IMR-90 (cell line): Measurements from ENCODE around the gene FOXD4L1. TPM values are rescaled to one million over a fixed set of nuclear protein-coding genes. Genes with fewer than 3 reads are reported as not detected.
"Not testable (repeated sequence)": the region's sequence is repeated elsewhere in the genome, so short reads cannot be mapped to it uniquely, and the experiment has no call there.

ENCODE experiments used
- ATAC-seq: fragments of 200-7000 bp; cut with Tn5 transposase; 2 replicates; pipeline ENCODE4 v1.9.1; 2020; ENCODE audit warnings: low read depth, mild to moderate bottlenecking, moderate library complexity
- BruUV-seq: library from RNA; stranded (reverse); fragments of 400-500 nt; replicated peaks from 2 replicates; lab custom pipeline; 2021; lab: Mats Ljungman, UMichigan
- CTCF ChIA-PET: fragments of 300-600 bp; formaldehyde crosslinking; extraction: SDS; loops from one replicate; lab custom pipeline; 2021; ENCODE audit warnings: antibody characterized with exemption; lab: Yijun Ruan, JAX
- POLR2A ChIA-PET: fragments of 300-600 bp; sonication (Branson Sonifier 250); formaldehyde crosslinking; loops from one replicate; lab custom pipeline; 2022; ENCODE audit warnings: antibody characterized with exemption; ENCODE audit not compliant: unreplicated experiment; lab: Charles Lee
- DNase-seq: peaks from one replicate; pipeline ENCODE4 v3.0.0; 2013
- H2AFZ ChIP-seq: replicated peaks from 2 replicates; pipeline ENCODE3; 2013; ENCODE audit warnings: low read length, mild to moderate bottlenecking; ENCODE audit not compliant: poor library complexity
- H2AK5ac ChIP-seq: 2 replicates; pipeline ENCODE4 v1.6.1; 2013; ENCODE audit warnings: low read depth, low read length, inconsistent platforms
- H2AK9ac ChIP-seq: replicated peaks from 2 replicates; pipeline ENCODE3; 2013; ENCODE audit warnings: mild to moderate bottlenecking, low read depth, low read length, moderate library complexity; ENCODE audit not compliant: poor library complexity
- H2BK120ac ChIP-seq: 2 replicates; pipeline ENCODE4 v1.6.1; 2013; ENCODE audit warnings: low read depth, low read length, inconsistent platforms
- H2BK15ac ChIP-seq: 3 replicates; pipeline ENCODE4 v1.6.1; 2013; ENCODE audit warnings: low read depth, low read length, inconsistent platforms
- H2BK20ac ChIP-seq: 2 replicates; pipeline ENCODE4 v1.6.1; 2013; ENCODE audit warnings: low read depth, mild to moderate bottlenecking, inconsistent platforms, low read length, moderate library complexity
- H2BK5ac ChIP-seq: 2 replicates; pipeline ENCODE4 v1.6.1; 2013; ENCODE audit warnings: mild to moderate bottlenecking, low read depth, low read length, inconsistent platforms; ENCODE audit not compliant: poor library complexity, severe bottlenecking
- H3K14ac ChIP-seq: replicated peaks from 2 replicates; pipeline ENCODE4 v1.6.1; 2013; ENCODE audit warnings: low read depth, low read length, inconsistent platforms
- H3K18ac ChIP-seq: 2 replicates; pipeline ENCODE4 v1.6.1; 2013; ENCODE audit warnings: low read depth, low read length, control low read depth
- H3K23ac ChIP-seq: 2 replicates; pipeline ENCODE4 v1.6.1; 2013; ENCODE audit warnings: low read depth, low read length, inconsistent platforms
- H3K27ac ChIP-seq: 2 replicates; pipeline ENCODE4 v1.5.1; 2013; ENCODE audit warnings: mild to moderate bottlenecking, control low read depth, low read length; ENCODE audit not compliant: insufficient read depth
- H3K27me3 ChIP-seq: 2 replicates; pipeline ENCODE4 v1.6.1; 2013; ENCODE audit warnings: low read length; ENCODE audit not compliant: control insufficient read depth, insufficient read depth
- H3K36me3 ChIP-seq: 2 replicates; pipeline ENCODE4 v1.6.1; 2013; ENCODE audit warnings: low read length, mixed read lengths; ENCODE audit not compliant: control insufficient read depth, insufficient read depth
- H3K4ac ChIP-seq: 2 replicates; pipeline ENCODE4 v1.6.1; 2013; ENCODE audit warnings: low read depth, low read length, inconsistent platforms
- H3K4me1 ChIP-seq: 2 replicates; pipeline ENCODE4 v1.6.1; 2013; ENCODE audit warnings: low read length, mixed read lengths; ENCODE audit not compliant: control insufficient read depth, insufficient read depth
- H3K4me2 ChIP-seq: 2 replicates; pipeline ENCODE4 v1.6.1; 2013; ENCODE audit warnings: low read depth, mild to moderate bottlenecking, control low read depth, low read length, moderate library complexity
- H3K4me3 ChIP-seq: 2 replicates; pipeline ENCODE4 v1.5.1; 2013; ENCODE audit warnings: low read depth, mild to moderate bottlenecking, control low read depth, low read length, moderate library complexity; ENCODE audit not compliant: insufficient read depth
- H3K56ac ChIP-seq: 2 replicates; pipeline ENCODE4 v1.6.1; 2013; ENCODE audit warnings: low read length, inconsistent platforms; ENCODE audit not compliant: insufficient read depth; ENCODE audit errors: extremely low read depth
- H3K79me1 ChIP-seq, 2 experiments: 2 replicates each; pipeline ENCODE4 v1.6.1; 2013; ENCODE audit warnings: low read length in 2 of 2, inconsistent platforms in 1 of 2, low read depth in 1 of 2
- H3K9ac ChIP-seq: 2 replicates; pipeline ENCODE4 v1.6.1; 2013; ENCODE audit warnings: low read depth, low read length, control low read depth
- H3K9me1 ChIP-seq: 2 replicates; pipeline ENCODE4 v1.6.1; 2013; ENCODE audit warnings: low read length, inconsistent platforms; ENCODE audit not compliant: insufficient read depth
- H3K9me3 ChIP-seq: 2 replicates; pipeline ENCODE4 v1.6.1; 2013; ENCODE audit warnings: low read length; ENCODE audit not compliant: control insufficient read depth, insufficient read depth
- H4K20me1 ChIP-seq: 2 replicates; pipeline ENCODE4 v1.6.1; 2013; ENCODE audit warnings: low read length, inconsistent platforms; ENCODE audit not compliant: insufficient read depth
- H4K5ac ChIP-seq: 2 replicates; pipeline ENCODE4 v1.6.1; 2013; ENCODE audit warnings: mild to moderate bottlenecking, low read depth, low read length, control low read depth
- H4K8ac ChIP-seq, 2 experiments: 2 replicates each; pipeline ENCODE4 v1.6.1; 2013; ENCODE audit warnings: low read depth in 2 of 2, low read length in 2 of 2, control low read depth in 1 of 2, inconsistent platforms in 1 of 2
- H4K91ac ChIP-seq: 2 replicates; pipeline ENCODE4 v1.6.1; 2013; ENCODE audit warnings: low read depth, low read length, inconsistent platforms; ENCODE audit not compliant: insufficient read depth
- WGBS, 2 experiments: methylation state at CpG; one replicate each; pipeline versions ENCODE4 v1.1.5 to v1.1.7; 2013; ENCODE audit warnings: missing lambda C conversion rate in 2 of 2; ENCODE audit not compliant: insufficient read length in 1 of 2; ENCODE audit errors: extremely low coverage in 2 of 2; 5-methylcytosine and 5-hydroxymethylcytosine counted together
- dilution Hi-C: fragments of 300-500 bp; cut with HindIII; formaldehyde crosslinking; loops from one replicate; pipeline ENCODE4 v1.14.3; 2018; ENCODE audit warnings: low sequenced_read_pairs; ENCODE audit not compliant: unreplicated experiment
- in situ Hi-C: fragments of 300-500 bp; cut with MboI; formaldehyde crosslinking; loops from 3 replicates; pipeline ENCODE4 v1.14.3; 2019; ENCODE audit warnings: low sequenced_read_pairs, inconsistent platforms, mixed read lengths
- intact Hi-C: fragments of 100-400 bp; cut with micrococcal nuclease; formaldehyde crosslinking; loops from 2 replicates; pipeline ENCODE4 v1.10.0; 2022
- polyA plus RNA-seq, 3 experiments: library from polyadenylated mRNA; depleted of rRNA; stranded (reverse); fragments of >200 nt; gene quantifications; 2 replicates each; pipeline ENCODE4 v1.2.3, GENCODE V29; 2012; ENCODE audit warnings: low replicate concordance in 1 of 3
- total RNA-seq: library from RNA; depleted of rRNA; stranded (reverse); fragments of >200 nt; gene quantifications from 2 replicates; pipeline ENCODE4 v1.2.3, GENCODE V29; 2012

FOXD4L1 gene
- total and polyA plus RNA-seq, 2 of the 4 experiments (the other 2 are of a cell fraction) = not detected

DNA sequence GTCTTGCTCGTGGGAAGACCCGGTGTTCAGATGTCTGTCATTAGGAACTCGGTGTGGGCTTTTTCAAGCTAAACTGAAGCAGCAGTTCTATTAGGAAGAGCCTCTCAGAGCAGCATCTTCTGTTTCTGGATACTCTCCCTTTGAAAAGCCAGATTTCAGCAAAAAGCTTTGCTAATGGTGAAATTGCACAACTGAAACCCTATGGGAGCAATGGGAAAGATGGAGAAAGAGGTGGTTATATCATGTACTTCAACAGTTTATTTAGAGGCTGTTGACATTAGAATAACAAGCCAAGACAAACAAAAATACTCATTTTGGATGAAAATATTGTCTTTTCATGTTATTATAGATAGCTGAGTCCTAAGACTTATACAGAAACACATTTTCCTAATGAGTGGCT is 30.4 kb downstream of the FOXD4L1 start:
- POLR2A ChIA-PET, H3K9me1 ChIP-seq: not testable (repeated sequence)

DNA sequence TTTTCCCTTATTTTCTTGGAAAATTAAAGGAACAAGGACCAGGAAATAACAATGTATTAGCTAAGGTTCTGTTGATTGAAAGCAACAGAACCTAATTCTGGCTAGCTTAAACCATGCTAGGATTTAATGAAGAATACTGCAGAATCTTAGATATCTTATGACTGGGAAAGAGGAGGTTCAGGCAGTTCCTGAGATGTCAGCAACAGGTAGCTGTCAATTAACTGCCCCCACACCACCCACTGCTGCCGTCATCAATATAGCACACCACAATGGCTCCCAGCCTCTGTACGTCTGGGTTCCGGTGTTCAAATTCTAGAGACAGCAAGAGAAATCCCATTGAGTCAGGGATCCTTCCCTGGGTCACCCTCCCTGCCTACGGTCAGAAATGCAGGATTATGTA is 34.5 kb downstream of the FOXD4L1 start:
- H4K8ac ChIP-seq, H3K14ac ChIP-seq, ATAC-seq, H4K91ac ChIP-seq, H3K9ac ChIP-seq, H2AFZ ChIP-seq, H3K18ac ChIP-seq, H2BK5ac ChIP-seq, H3K56ac ChIP-seq, H3K9me3 ChIP-seq, H4K20me1 ChIP-seq, H3K27ac ChIP-seq, H3K4me1 ChIP-seq, BruUV-seq, H2BK120ac ChIP-seq, H2BK15ac ChIP-seq, H3K23ac ChIP-seq, dilution Hi-C loops, H3K36me3 ChIP-seq, H2BK20ac ChIP-seq, H4K5ac ChIP-seq, POLR2A ChIA-PET, H3K27me3 ChIP-seq, CTCF ChIA-PET, H3K4me3 ChIP-seq, DNase-seq, in situ Hi-C loops, H3K4me2 ChIP-seq, H3K4ac ChIP-seq, H3K9me1 ChIP-seq, H2AK9ac ChIP-seq, intact Hi-C loops, H2AK5ac ChIP-seq, H3K79me1 ChIP-seq: not testable (repeated sequence)
- WGBS, 2 experiments = no CpG with 5 or more reads among the region's 4 CpGs

More for the DNA sequence above, 30.4 kb downstream of the FOXD4L1 start:
- CTCF ChIA-PET, H3K18ac ChIP-seq, ATAC-seq, BruUV-seq, H3K27ac ChIP-seq, H3K9me3 ChIP-seq, H4K8ac ChIP-seq, in situ Hi-C loops, H3K56ac ChIP-seq, H3K4me1 ChIP-seq, H3K4me2 ChIP-seq, H4K91ac ChIP-seq, H3K4ac ChIP-seq, H4K5ac ChIP-seq, H2BK20ac ChIP-seq, H3K36me3 ChIP-seq, H3K4me3 ChIP-seq, intact Hi-C loops, H2BK15ac ChIP-seq, H3K23ac ChIP-seq, H3K14ac ChIP-seq, DNase-seq, H3K27me3 ChIP-seq, H3K9ac ChIP-seq, H2AFZ ChIP-seq, H2BK120ac ChIP-seq, H2AK9ac ChIP-seq, H4K20me1 ChIP-seq, dilution Hi-C loops, H2BK5ac ChIP-seq, H2AK5ac ChIP-seq, H3K79me1 ChIP-seq: not testable (repeated sequence)
- WGBS, 2 experiments = no CpG with 5 or more reads among the region's 3 CpGs
